ENCODE data around the gene ITFG1.

ITFG1 gene

DNA sequence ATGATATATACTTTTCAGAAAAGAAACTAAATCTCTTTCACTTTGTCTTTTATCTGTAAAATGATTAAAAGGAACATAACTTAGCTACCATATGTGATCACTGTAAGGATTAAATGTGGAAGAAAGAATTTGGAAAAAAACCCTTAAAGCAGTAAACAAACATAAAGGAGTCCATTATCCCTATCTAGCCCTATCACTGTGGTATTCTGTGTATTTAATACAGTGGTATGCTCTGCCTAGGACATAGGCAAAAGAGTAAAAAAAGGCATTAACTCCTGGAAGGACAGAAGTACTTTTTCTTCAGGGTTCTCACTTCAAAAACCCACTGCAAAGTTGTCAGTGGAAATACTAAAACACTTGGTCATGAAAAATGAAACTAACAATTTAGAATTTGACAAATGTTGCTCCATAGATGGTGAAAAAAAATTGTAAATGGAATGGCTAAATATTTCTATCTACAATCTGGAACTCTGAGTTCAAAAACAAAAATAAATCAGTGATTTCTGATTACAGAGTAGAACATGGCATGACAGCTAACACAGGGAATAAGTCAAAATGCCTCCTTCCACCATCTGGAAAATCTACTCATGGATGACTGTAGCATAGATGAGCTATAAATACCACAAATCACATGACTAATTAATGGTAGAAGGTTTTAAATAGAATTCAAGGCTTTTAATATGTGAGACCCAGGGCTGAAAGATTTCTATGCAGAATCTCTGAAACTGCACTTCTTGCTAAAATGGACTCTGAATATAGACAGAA, 140.1 kb downstream of the ITFG1 start:
- no peak for DNase-seq

GRCh38 chr16:47317465-47318240, 143.2 kb downstream of the ITFG1 start:
- DNase-seq, result no peak

GRCh38 chr16:47316442-47317015, 144.3 kb downstream of the ITFG1 start:
- no peak for DNase-seq

DNA sequence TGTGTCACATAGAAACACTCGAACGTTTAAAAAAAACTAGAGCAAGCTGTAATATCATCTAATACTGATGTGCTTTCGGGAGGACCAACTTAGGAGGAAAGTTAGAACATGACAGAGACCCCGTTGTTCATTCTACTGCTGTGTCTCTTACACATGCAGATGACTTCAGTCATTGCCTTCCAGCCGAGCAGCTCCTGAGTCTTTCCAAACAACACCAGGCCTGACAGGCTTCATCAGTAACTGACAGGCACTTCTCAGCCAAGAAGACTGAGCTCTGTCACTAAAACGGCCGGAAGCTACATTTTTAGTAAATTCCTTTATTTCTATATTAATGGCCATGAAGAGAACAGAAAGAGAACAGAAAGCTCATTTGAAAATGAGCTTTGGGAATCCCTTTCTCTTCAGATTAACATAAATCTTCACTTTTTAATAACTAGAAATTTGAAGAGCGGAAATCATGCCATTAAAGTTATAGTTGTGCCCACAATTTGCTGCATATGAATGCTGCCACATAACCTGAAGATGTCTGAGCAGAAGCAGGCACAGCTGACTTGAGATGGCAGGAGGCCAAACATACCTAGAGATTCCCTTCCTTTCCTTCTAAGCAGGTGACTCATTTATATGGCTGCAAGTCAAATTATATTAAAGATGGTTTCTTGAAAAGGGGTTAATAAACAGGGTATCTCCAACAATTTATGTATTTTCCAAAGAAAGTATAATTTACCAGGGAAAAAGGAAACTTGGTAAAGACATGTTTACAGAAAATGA, 148.9 kb downstream of the ITFG1 start:
- no peak for DNase-seq

GRCh38 chr16:47310792-47311211, 150.1 kb downstream of the ITFG1 start:
- no peak for DNase-seq

GRCh38 chr16:47309581-47310312, 151.1 kb downstream of the ITFG1 start:
- DNase-seq, result no peak

GRCh38 chr16:47308601-47309000, 152.3 kb downstream of the ITFG1 start:
- no peak for DNase-seq

DNA sequence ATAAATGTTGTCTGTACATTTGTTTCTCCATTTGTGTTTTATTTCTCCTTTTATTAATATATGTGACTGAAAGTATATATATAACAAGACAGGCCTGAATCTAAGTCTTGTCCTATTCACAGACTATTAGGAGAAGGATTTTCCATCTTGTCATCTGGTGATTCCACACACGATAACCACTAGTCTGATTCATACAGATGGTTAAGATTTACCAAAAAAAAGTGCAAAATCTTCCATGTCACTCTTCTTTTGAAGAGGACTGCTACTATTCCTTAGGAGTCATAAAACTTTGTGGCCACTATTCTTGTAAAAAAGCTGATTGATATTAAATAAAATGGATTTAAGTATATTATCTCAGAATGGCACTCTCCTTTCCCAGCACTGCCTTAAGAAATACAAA, 156.3 kb downstream of the ITFG1 start:
- no peak for DNase-seq

DNA sequence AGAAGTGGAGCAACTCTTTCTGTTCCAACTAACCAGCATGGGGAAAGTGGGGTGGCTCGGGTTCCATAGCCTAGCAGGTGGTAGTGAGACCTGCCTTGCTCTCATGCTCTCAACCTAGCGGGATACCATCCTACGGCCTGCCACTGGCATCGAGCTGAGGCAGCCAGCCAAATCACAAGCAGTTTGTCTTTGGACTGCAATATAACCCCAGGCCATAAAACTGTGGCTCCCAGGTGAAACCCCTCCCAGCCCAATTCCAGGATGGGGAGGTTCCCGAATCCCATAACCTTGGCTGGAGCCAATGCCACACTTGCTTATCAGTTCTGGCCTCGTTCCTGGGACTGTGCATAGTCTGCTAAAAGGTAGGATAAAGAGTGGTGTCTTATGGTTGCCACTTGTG, 161.3 kb downstream of the ITFG1 start:
- DNase-seq, result no peak

DNA sequence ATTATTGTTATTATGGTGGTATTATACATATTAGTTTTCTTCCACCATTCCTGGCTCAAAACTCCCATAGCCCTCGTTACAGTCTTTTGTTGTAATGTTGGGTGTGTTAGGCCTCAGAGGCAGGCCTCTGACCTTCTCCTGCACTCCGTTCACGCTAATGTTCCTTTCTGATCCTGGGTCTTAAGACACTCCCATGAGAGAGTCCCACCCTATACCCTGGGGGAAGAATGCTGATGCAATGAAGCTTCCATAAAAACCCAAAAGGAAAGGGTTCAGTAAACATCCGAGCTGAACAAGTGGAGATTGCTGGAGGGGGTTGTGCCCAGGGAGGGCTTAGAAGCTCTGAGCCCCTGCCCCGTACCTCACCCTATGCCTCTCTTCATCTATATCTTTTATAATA, 175.9 kb downstream of the ITFG1 start:
- DNase-seq, result no peak

- no peak for DNase-seq
Measured at GRCh38 chr16:47278306-47278970, 182.4 kb downstream of the ITFG1 start.

DNA sequence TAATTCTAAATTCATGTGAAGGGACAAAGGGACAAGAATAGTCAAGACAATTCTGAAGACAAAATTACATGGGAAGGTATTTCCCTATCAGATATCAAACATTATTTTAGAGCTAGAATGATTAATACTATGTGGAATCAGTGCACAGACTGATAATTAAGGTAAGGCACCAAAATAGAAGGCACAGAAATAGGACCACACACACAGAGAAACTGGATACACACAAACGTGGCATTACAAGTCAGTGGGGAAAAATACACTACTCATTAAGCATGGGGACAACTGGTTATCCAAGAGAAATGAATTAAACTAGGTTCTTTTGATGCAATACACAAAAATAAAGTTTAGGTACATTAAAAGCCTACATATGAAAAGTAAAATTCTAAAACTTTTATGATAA, 184.3 kb downstream of the ITFG1 start:
- no peak for DNase-seq

DNA sequence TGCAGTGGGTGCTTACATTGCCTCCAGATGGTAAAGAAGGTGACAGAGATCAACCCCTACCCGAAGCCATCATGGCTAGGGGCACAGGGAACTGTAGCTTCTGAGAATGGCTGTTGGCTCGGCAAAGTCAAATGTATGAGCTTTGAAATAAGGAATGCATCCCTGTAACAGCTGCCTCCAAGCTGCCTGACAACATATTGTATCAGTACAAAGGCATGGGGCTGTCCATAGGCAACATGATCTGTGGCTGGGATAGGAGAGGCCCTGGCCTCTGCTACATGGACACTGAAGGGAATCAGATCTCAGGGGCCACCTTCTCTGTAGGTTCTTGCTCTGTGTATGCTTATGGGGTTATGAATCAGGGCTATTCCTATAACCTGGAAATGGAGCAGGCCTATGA, 197.9 kb downstream of the ITFG1 start:
- no peak for DNase-seq

DNA sequence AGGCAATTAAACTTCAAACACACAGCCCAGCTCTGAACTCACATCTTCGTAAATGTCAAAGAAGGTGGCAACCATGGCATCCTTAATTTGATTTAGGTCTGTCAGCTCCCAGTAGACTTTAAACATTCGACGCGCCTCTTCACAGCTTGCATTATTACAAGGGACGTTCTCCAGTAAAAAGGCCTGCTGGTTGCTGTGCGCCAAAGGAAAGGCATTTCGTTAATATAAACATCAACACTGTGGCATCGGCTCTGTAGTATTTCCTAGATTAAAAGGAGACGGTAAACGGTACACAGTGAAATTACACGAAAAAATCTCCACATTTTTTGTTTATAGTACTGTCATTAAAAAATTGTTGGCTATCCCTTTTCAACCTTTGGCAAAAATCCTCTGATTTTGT, 200.4 kb downstream of the ITFG1 start:
- no peak for DNase-seq

DNA sequence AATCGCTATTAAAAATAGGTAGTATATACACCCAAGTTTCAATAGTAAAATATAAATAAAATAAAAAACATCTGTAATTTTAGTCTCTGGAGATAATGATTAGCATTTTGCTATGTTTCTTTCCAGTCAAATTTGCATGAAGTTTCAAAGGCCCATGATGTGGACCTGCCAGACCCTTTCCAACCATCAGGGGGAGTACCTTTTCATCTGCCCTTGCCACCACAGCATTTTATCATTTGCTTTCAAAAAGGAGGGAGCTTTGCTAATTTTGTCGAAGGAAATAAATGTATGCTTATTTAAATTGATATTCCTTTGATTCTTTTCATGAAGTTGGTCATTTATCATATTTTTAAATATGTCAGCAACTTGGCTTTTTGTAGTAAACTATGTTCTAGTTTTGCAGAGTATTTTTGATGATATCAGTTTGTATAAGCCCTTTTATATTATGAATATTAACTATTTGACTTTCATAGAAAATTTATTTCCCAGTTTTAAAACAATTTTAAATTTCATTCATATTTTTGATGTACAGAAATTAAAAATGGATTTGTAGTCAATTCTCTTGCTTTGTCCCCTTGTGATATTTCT, 201.9 kb downstream of the ITFG1 start:
- no peak for DNase-seq

GRCh38 chr16:47254756-47255155, 206.1 kb downstream of the ITFG1 start:
- DNase-seq, result no peak

DNA sequence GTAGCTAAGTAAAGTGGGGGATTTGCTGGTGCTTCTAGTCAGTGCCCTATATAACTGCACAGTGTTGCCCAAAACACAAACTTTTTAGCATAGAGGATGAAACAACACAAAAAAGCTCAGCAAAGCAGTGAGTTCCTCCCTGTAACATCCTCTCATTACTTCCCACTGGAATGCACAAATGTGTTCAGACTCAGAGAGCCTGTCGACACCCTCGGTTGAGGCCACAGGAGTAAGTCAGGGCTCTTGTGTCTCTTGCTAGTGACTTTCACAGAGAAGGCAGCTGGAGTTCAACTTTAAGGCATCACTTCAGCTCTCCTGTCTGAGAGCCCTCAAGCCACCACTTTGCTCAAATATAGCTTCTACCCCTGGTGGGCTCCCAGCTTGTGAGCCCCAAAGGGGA, 209.9 kb downstream of the ITFG1 start:
- DNase-seq, result no peak

GRCh38 chr16:47247690-47248089, 213.2 kb downstream of the ITFG1 start:
- DNase-seq, result no peak

DNA sequence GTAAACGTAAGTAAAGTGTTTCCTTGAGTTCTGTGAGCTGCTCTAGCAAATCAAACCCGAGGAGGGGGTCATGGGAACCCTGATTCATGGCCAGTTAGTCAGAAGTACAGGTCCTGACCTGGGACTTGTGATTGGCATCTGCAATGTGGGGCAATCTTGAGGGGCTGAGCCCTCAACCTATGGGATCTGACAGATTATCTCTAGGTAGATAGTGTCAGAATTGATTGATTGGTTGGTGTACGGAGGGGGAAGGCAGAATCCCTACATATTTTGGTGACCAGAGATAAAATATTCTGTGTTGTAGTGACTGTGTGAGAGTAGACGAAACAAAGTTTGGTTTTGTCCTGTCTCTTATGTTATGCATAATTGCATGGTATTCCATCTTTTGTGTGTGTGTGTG, 216.7 kb downstream of the ITFG1 start:
- no peak for DNase-seq

DNA sequence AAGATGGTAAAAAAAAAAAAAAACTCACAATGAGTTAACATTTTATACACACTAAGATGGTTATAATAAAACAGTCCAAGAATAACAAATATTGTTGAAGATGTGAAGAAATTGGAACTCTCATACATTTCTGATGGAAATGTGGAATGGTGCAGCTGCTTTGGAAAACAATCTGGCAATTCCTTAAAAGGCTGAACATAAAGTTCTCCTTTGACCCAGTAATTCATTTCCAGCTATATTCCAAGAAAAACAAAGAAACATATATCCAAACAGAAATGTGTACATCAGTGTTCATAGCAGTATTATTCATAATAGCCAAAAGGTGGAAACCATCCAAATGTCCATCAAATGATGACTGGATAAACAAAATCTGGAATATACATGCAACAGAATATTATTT, 219.8 kb downstream of the ITFG1 start:
- DNase-seq, result no peak

GRCh38 chr16:47236716-47237115, 224.1 kb downstream of the ITFG1 start:
- no peak for DNase-seq

DNA sequence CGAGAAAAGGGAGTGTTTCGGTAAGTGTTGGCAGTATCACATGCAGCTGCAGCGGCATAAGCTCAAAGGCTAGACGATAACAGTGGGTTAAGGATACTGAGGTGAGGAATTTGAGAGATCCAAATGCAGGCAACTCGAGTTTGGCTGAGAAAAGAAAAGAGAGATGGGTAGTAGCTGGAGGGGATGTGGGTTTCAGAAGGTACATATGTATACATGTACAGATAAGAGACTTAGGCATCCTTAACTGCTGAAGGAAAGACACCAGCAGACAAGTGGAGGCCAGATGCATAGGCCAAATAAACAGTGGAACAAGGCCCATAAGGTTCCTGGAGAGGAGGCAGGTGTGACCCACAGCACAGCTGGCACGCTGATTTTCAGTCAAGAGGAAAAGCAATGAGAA, 230.6 kb downstream of the ITFG1 start:
- DNase-seq, result no peak
